ENCODE results near the gene FRZB. TPM values are rescaled to one million over a fixed set of nuclear protein-coding genes. Genes with fewer than 3 reads are reported as not detected.

FRZB gene
- total RNA-seq, 4 donors from 2014 or later, result 3.0 to 9.1 (median 4.5) TPM

- DNase-seq, result no peak
- no peaks in the 10 kb centered on the region for H3K4me1 ChIP-seq
- H3K27ac ChIP-seq, result no peak overlapping the region
- H3K27me3 ChIP-seq, result no peaks in the 10 kb centered on the region
- no peaks in the 10 kb centered on the region for H3K9me3 ChIP-seq
- H3K4me3 ChIP-seq, result no peak overlapping the region
- TF ChIP-seq CTCF (IDR thresholded peaks at IDR 0.05) (no peak), POLR2A (IDR thresholded peaks at IDR 0.05) (no peak)
- H3K36me3 ChIP-seq, result peaks cover 0 to 12% (median 0%) of the 10 kb centered on the region in 3 donors
Measured at GRCh38 chr2:182911813-182912517, 45.5 kb upstream of the FRZB start.

- TF ChIP-seq CTCF (IDR thresholded peaks at IDR 0.05), result no peak
- TF ChIP-seq POLR2A (IDR thresholded peaks at IDR 0.05), result no peak
- no peak for DNase-seq
- Histone ChIP-seq H3K27ac (no peak overlapping the region), H3K4me1 (no peaks in the 10 kb centered on the region), H3K36me3 (peaks cover 0 to 12% (median 0%) of the 10 kb centered on the region in 3 donors), H3K9me3 (no peaks in the 10 kb centered on the region), H3K27me3 (no peaks in the 10 kb centered on the region), H3K4me3 (no peak overlapping the region)
Measured at GRCh38 chr2:182910965-182911364, 44.5 kb upstream of the FRZB start.

- TF ChIP-seq POLR2A (IDR thresholded peaks at IDR 0.05), result no peak
- TF ChIP-seq CTCF (IDR thresholded peaks at IDR 0.05), result no peak
- H3K27me3 ChIP-seq, result no peaks in the 10 kb centered on the region
- no peaks in the 10 kb centered on the region for H3K9me3 ChIP-seq
- H3K4me3 ChIP-seq, result no peak overlapping the region
- H3K36me3 ChIP-seq, result no peaks in the 10 kb centered on the region
- H3K4me1 ChIP-seq, result no peaks in the 10 kb centered on the region
- DNase-seq, result no peak
- H3K27ac ChIP-seq, result no peak overlapping the region
Measured at GRCh38 chr2:182907081-182907830, 40.8 kb upstream of the FRZB start.

GRCh38 chr2:182906454-182906853 lies 40.0 kb upstream of the FRZB start:
- no peak overlapping the region for H3K4me3 ChIP-seq
- no peaks in the 10 kb centered on the region for H3K9me3 ChIP-seq
- no peak for TF ChIP-seq POLR2A (IDR thresholded peaks at IDR 0.05)
- no peak for TF ChIP-seq CTCF (IDR thresholded peaks at IDR 0.05)
- DNase-seq, result no peak
- no peaks in the 10 kb centered on the region for H3K36me3 ChIP-seq
- H3K4me1 ChIP-seq, result no peaks in the 10 kb centered on the region
- no peak overlapping the region for H3K27ac ChIP-seq
- H3K27me3 ChIP-seq, result no peaks in the 10 kb centered on the region

- no peak for DNase-seq
Measured at GRCh38 chr2:182904844-182905243, 38.4 kb upstream of the FRZB start.

More at GRCh38 chr2:182904844-182905243, 38.4 kb upstream of the FRZB start:
- Histone ChIP-seq H3K9me3 (no peaks in the 10 kb centered on the region), H3K4me1 (no peaks in the 10 kb centered on the region), H3K27me3 (no peaks in the 10 kb centered on the region), H3K4me3 (no peak overlapping the region), H3K27ac (no peak overlapping the region), H3K36me3 (no peaks in the 10 kb centered on the region)
- TF ChIP-seq CTCF (IDR thresholded peaks at IDR 0.05), result no peak
- no peak for TF ChIP-seq POLR2A (IDR thresholded peaks at IDR 0.05)
